ENCODE results near the gene BRINP3.

Gene BRINP3

GRCh38 chr1:190399233-190399632 is 78.4 kb downstream of the BRINP3 start:
- no peak overlapping the region for H3K18ac ChIP-seq (ENCODE audit: low read depth in 1 of 2, low read length in 2 of 2)
- no peaks in the 10 kb centered on the region for H3K36me3 ChIP-seq (ENCODE audit: control insufficient read depth in 1 of 2, insufficient read depth in 2 of 2, low read depth in 1 of 2, low read length in 2 of 2)
- no CpG with 5 or more reads among the region's 3 CpGs for WGBS
- H3K4me2 ChIP-seq (ENCODE audit: low read length, poor library complexity, severe bottlenecking), result no peak overlapping the region
- no peaks in the 10 kb centered on the region for H3K9me3 ChIP-seq (ENCODE audit: control insufficient read depth, low read length)
- no peak overlapping the region for H2BK15ac ChIP-seq (ENCODE audit: low read depth, poor library complexity, severe bottlenecking)
- DNase-seq, result no peak
- H3K27me3 ChIP-seq (ENCODE audit: control insufficient read depth in 1 of 2, insufficient read depth in 1 of 2, low read length in 2 of 2), result no peaks in the 10 kb centered on the region
- H2AFZ ChIP-seq (ENCODE audit: low read depth, low read length), result no peak overlapping the region
- no peaks in the 10 kb centered on the region for H3K79me1 ChIP-seq (replicated peaks; ENCODE audit: low read length, poor library complexity, severe bottlenecking)
- no peak overlapping the region for H2AK5ac ChIP-seq (ENCODE audit: low read length, severe bottlenecking)
- no peak overlapping the region for H3K14ac ChIP-seq (ENCODE audit: low read length in 2 of 2)
- H3K23ac ChIP-seq (ENCODE audit: low read length in 2 of 2), result no peak overlapping the region
- no peak overlapping the region for H2BK12ac ChIP-seq (ENCODE audit: low read length in 2 of 2)
- H2BK120ac ChIP-seq (ENCODE audit: low read depth, low read length), result no peak overlapping the region
- no peak overlapping the region for H4K91ac ChIP-seq (ENCODE audit: low read length)
- H3K9ac ChIP-seq (ENCODE audit: low read length), result no peak overlapping the region
- no peak overlapping the region for H2BK5ac ChIP-seq (ENCODE audit: low read depth, low read length, poor library complexity, severe bottlenecking)
- no peak overlapping the region for H4K8ac ChIP-seq (ENCODE audit: low read length)
- no peak overlapping the region for H3K4ac ChIP-seq (ENCODE audit: low read depth in 1 of 2, low read length in 2 of 2)
- no peaks in the 10 kb centered on the region for H3K4me1 ChIP-seq (ENCODE audit: control insufficient read depth, insufficient read depth, low read depth, low read length)
- no peak overlapping the region for H3K27ac ChIP-seq (ENCODE audit: low read length, poor library complexity, severe bottlenecking)
- H3K4me3 ChIP-seq (ENCODE audit: insufficient read depth in 1 of 2, low read depth in 1 of 2, low read length in 2 of 2), result no peak overlapping the region

GRCh38 chr1:190391582-190391981 is 86.1 kb downstream of the BRINP3 start:
- Histone ChIP-seq H3K14ac (ENCODE audit: low read length in 2 of 2) (no peak overlapping the region), H3K18ac (ENCODE audit: low read depth in 1 of 2, low read length in 2 of 2) (no peak overlapping the region), H3K4me3 (ENCODE audit: insufficient read depth in 1 of 2, low read depth in 1 of 2, low read length in 2 of 2) (no peak overlapping the region), H2BK5ac (ENCODE audit: low read depth, low read length, poor library complexity, severe bottlenecking) (no peak overlapping the region), H4K91ac (ENCODE audit: low read length) (no peak overlapping the region), H3K4me2 (ENCODE audit: low read length, poor library complexity, severe bottlenecking) (no peak overlapping the region), H3K4me1 (ENCODE audit: control insufficient read depth, insufficient read depth, low read depth, low read length) (no peaks in the 10 kb centered on the region), H2BK15ac (ENCODE audit: low read depth, poor library complexity, severe bottlenecking) (no peak overlapping the region), H3K4ac (ENCODE audit: low read depth in 1 of 2, low read length in 2 of 2) (no peak overlapping the region), H3K23ac (ENCODE audit: low read length in 2 of 2) (no peak overlapping the region), H2BK12ac (ENCODE audit: low read length in 2 of 2) (no peak overlapping the region), H4K8ac (ENCODE audit: low read length) (no peak overlapping the region), H2AFZ (ENCODE audit: low read depth, low read length) (no peak overlapping the region), H3K27ac (ENCODE audit: low read length, poor library complexity, severe bottlenecking) (no peak overlapping the region), H2BK120ac (ENCODE audit: low read depth, low read length) (no peak overlapping the region), H3K27me3 (ENCODE audit: control insufficient read depth in 1 of 2, insufficient read depth in 1 of 2, low read length in 2 of 2) (no peaks in the 10 kb centered on the region), H3K79me1 (replicated peaks; ENCODE audit: low read length, poor library complexity, severe bottlenecking) (no peaks in the 10 kb centered on the region), H3K9me3 (ENCODE audit: control insufficient read depth, low read length) (no peaks in the 10 kb centered on the region), H3K9ac (ENCODE audit: low read length) (no peak overlapping the region), H2AK5ac (ENCODE audit: low read length, severe bottlenecking) (no peak overlapping the region), H3K36me3 (ENCODE audit: control insufficient read depth in 1 of 2, insufficient read depth in 2 of 2, low read depth in 1 of 2, low read length in 2 of 2) (no peaks in the 10 kb centered on the region)
- no peak for DNase-seq
- WGBS, result 77% methylated on average over 4 of the region's 6 CpGs

GRCh38 chr1:190377991-190378390 is 99.7 kb downstream of the BRINP3 start:
- Histone ChIP-seq H3K27ac (ENCODE audit: low read length, poor library complexity, severe bottlenecking) (no peak overlapping the region), H3K4me2 (ENCODE audit: low read length, poor library complexity, severe bottlenecking) (no peak overlapping the region), H3K18ac (ENCODE audit: low read depth in 1 of 2, low read length in 2 of 2) (no peak overlapping the region), H2AFZ (ENCODE audit: low read depth, low read length) (no peak overlapping the region), H3K36me3 (ENCODE audit: control insufficient read depth in 1 of 2, insufficient read depth in 2 of 2, low read depth in 1 of 2, low read length in 2 of 2) (no peaks in the 10 kb centered on the region), H3K23ac (ENCODE audit: low read length in 2 of 2) (no peak overlapping the region), H2BK5ac (ENCODE audit: low read depth, low read length, poor library complexity, severe bottlenecking) (no peak overlapping the region), H3K9me3 (ENCODE audit: control insufficient read depth, low read length) (no peaks in the 10 kb centered on the region), H4K8ac (ENCODE audit: low read length) (no peak overlapping the region), H4K91ac (ENCODE audit: low read length) (no peak overlapping the region), H3K9ac (ENCODE audit: low read length) (no peak overlapping the region), H3K4me1 (ENCODE audit: control insufficient read depth, insufficient read depth, low read depth, low read length) (no peaks in the 10 kb centered on the region), H3K4ac (ENCODE audit: low read depth in 1 of 2, low read length in 2 of 2) (no peak overlapping the region), H2AK5ac (ENCODE audit: low read length, severe bottlenecking) (no peak overlapping the region), H2BK12ac (ENCODE audit: low read length in 2 of 2) (no peak overlapping the region), H3K4me3 (ENCODE audit: insufficient read depth in 1 of 2, low read depth in 1 of 2, low read length in 2 of 2) (no peak overlapping the region), H2BK120ac (ENCODE audit: low read depth, low read length) (no peak overlapping the region), H2BK15ac (ENCODE audit: low read depth, poor library complexity, severe bottlenecking) (no peak overlapping the region), H3K14ac (ENCODE audit: low read length in 2 of 2) (no peak overlapping the region), H3K79me1 (replicated peaks; ENCODE audit: low read length, poor library complexity, severe bottlenecking) (no peaks in the 10 kb centered on the region), H3K27me3 (ENCODE audit: control insufficient read depth in 1 of 2, insufficient read depth in 1 of 2, low read length in 2 of 2) (no peaks in the 10 kb centered on the region)
- 93% methylated on average over 1 of the region's 2 CpGs for WGBS
- DNase-seq, result no peak

- Histone ChIP-seq H2AFZ (ENCODE audit: low read depth, low read length) (no peak overlapping the region), H2BK5ac (ENCODE audit: low read depth, low read length, poor library complexity, severe bottlenecking) (no peak overlapping the region), H3K36me3 (ENCODE audit: control insufficient read depth in 1 of 2, insufficient read depth in 2 of 2, low read depth in 1 of 2, low read length in 2 of 2) (no peaks in the 10 kb centered on the region), H2BK120ac (ENCODE audit: low read depth, low read length) (no peak overlapping the region), H3K14ac (ENCODE audit: low read length in 2 of 2) (no peak overlapping the region), H3K4me3 (ENCODE audit: insufficient read depth in 1 of 2, low read depth in 1 of 2, low read length in 2 of 2) (no peak overlapping the region), H3K4me2 (ENCODE audit: low read length, poor library complexity, severe bottlenecking) (no peak overlapping the region), H4K91ac (ENCODE audit: low read length) (no peak overlapping the region), H3K18ac (ENCODE audit: low read depth in 1 of 2, low read length in 2 of 2) (no peak overlapping the region), H3K27ac (ENCODE audit: low read length, poor library complexity, severe bottlenecking) (no peak overlapping the region), H4K8ac (ENCODE audit: low read length) (no peak overlapping the region), H3K23ac (ENCODE audit: low read length in 2 of 2) (no peak overlapping the region), H3K79me1 (replicated peaks; ENCODE audit: low read length, poor library complexity, severe bottlenecking) (no peaks in the 10 kb centered on the region), H3K9me3 (ENCODE audit: control insufficient read depth, low read length) (no peaks in the 10 kb centered on the region), H2BK15ac (ENCODE audit: low read depth, poor library complexity, severe bottlenecking) (no peak overlapping the region), H3K4ac (ENCODE audit: low read depth in 1 of 2, low read length in 2 of 2) (no peak overlapping the region), H2AK5ac (ENCODE audit: low read length, severe bottlenecking) (no peak overlapping the region), H3K9ac (ENCODE audit: low read length) (no peak overlapping the region), H3K27me3 (ENCODE audit: control insufficient read depth in 1 of 2, insufficient read depth in 1 of 2, low read length in 2 of 2) (no peaks in the 10 kb centered on the region), H2BK12ac (ENCODE audit: low read length in 2 of 2) (no peak overlapping the region), H3K4me1 (ENCODE audit: control insufficient read depth, insufficient read depth, low read depth, low read length) (no peaks in the 10 kb centered on the region)
- DNase-seq, result no peak
- WGBS, result 95% methylated on average over 2 of the region's 2 CpGs
These were observed 100.4 kb downstream of the BRINP3 start for GRCh38 chr1:190377294-190377693.
